HG03139 (cell line): ENCODE data around the gene NSG2.

Experiments used
- ATAC-seq: cut with Tn5 transposase; IDR thresholded peaks from one replicate; pipeline ENCODE4 v1.9.1; 2021; ENCODE audit not compliant: unreplicated experiment

Gene NSG2

GRCh38 chr5:174147551-174147950 lies 102.0 kb downstream of the NSG2 start:
- no peak for ATAC-seq

- no peak for ATAC-seq
These were observed 103.2 kb downstream of the NSG2 start for GRCh38 chr5:174148721-174149120.

GRCh38 chr5:174149426-174149825 lies 103.9 kb downstream of the NSG2 start:
- no peak for ATAC-seq

GRCh38 chr5:174149989-174150388 lies 104.5 kb downstream of the NSG2 start:
- no peak for ATAC-seq

GRCh38 chr5:174151599-174152181 lies 106.2 kb downstream of the NSG2 start:
- ATAC-seq = no peak

- no peak for ATAC-seq
These were observed 109.1 kb downstream of the NSG2 start for GRCh38 chr5:174154559-174154958.

GRCh38 chr5:174155281-174155680 lies 109.8 kb downstream of the NSG2 start:
- ATAC-seq = no peak

- ATAC-seq = no peak
These were observed 110.2 kb downstream of the NSG2 start for GRCh38 chr5:174155706-174156105.

GRCh38 chr5:174157048-174157447 lies 111.5 kb downstream of the NSG2 start:
- no peak for ATAC-seq
